GM19035 (cell line): ENCODE measurements around the gene PGBD4.
"Not testable (repeated sequence)": the region's sequence is repeated elsewhere in the genome, so short reads cannot be mapped to it uniquely, and the experiment has no call there.

ENCODE experiments used
- ATAC-seq: cut with Tn5 transposase; IDR thresholded peaks from one replicate; pipeline ENCODE4 v1.9.1; 2021; ENCODE audit not compliant: unreplicated experiment

Gene PGBD4

GRCh38 chr15:34111488-34111887 is 9.6 kb downstream of the PGBD4 start:
- ATAC-seq = no peak

- no peak for ATAC-seq
Measured at GRCh38 chr15:34114215-34114614, 12.3 kb downstream of the PGBD4 start.

GRCh38 chr15:34114739-34115138 is 12.9 kb downstream of the PGBD4 start:
- ATAC-seq = no peak

GRCh38 chr15:34116620-34117019 is 14.7 kb downstream of the PGBD4 start:
- no peak for ATAC-seq

GRCh38 chr15:34119291-34119690 is 17.4 kb downstream of the PGBD4 start:
- no peak for ATAC-seq

GRCh38 chr15:34120420-34120819 is 18.5 kb downstream of the PGBD4 start:
- ATAC-seq = not testable (repeated sequence)

GRCh38 chr15:34121786-34122185 is 19.9 kb downstream of the PGBD4 start:
- not testable (repeated sequence) for ATAC-seq

GRCh38 chr15:34122771-34123183 is 20.9 kb downstream of the PGBD4 start:
- no peak for ATAC-seq

- ATAC-seq = no peak
Measured at GRCh38 chr15:34124651-34125050, 22.8 kb downstream of the PGBD4 start.

- ATAC-seq = no peak
Measured at GRCh38 chr15:34125945-34126344, 24.1 kb downstream of the PGBD4 start.

GRCh38 chr15:34126522-34126921 is 24.6 kb downstream of the PGBD4 start:
- no peak for ATAC-seq

- ATAC-seq = no peak
Measured at GRCh38 chr15:34128898-34129297, 27.0 kb downstream of the PGBD4 start.

GRCh38 chr15:34132881-34133280 is 31.0 kb downstream of the PGBD4 start:
- no peak for ATAC-seq

- no peak for ATAC-seq
Measured at GRCh38 chr15:34133511-34133910, 31.6 kb downstream of the PGBD4 start.

GRCh38 chr15:34147371-34148140 is 45.7 kb downstream of the PGBD4 start:
- ATAC-seq = no peak

GRCh38 chr15:34154725-34155204 is 52.9 kb downstream of the PGBD4 start:
- no peak for ATAC-seq

GRCh38 chr15:34155859-34156258 is 54.0 kb downstream of the PGBD4 start:
- no peak for ATAC-seq
